Astrocyte (in vitro differentiated cells and primary cell): ENCODE measurements around the gene OR2T12.

Experiments used
- EZH2 ChIP-seq: IDR thresholded peaks from 2 replicates; pipeline ENCODE4 v1.6.1; 2012; ENCODE audit warnings: mild to moderate bottlenecking, low read length, inconsistent platforms; ENCODE audit not compliant: insufficient read depth
- TF ChIP-seq, protein P1 (sequence below): IDR thresholded peaks from 2 replicates; pipeline ENCODE4 v1.5.1; 2011; ENCODE audit warnings: low read depth, mild to moderate bottlenecking, inconsistent platforms, low read length, moderate library complexity; ENCODE audit not compliant: insufficient read depth

GRCh38 chr1:248268178-248268577 lies 35.0 kb downstream of the OR2T12 start:
- TF ChIP-seq, protein P1, sequence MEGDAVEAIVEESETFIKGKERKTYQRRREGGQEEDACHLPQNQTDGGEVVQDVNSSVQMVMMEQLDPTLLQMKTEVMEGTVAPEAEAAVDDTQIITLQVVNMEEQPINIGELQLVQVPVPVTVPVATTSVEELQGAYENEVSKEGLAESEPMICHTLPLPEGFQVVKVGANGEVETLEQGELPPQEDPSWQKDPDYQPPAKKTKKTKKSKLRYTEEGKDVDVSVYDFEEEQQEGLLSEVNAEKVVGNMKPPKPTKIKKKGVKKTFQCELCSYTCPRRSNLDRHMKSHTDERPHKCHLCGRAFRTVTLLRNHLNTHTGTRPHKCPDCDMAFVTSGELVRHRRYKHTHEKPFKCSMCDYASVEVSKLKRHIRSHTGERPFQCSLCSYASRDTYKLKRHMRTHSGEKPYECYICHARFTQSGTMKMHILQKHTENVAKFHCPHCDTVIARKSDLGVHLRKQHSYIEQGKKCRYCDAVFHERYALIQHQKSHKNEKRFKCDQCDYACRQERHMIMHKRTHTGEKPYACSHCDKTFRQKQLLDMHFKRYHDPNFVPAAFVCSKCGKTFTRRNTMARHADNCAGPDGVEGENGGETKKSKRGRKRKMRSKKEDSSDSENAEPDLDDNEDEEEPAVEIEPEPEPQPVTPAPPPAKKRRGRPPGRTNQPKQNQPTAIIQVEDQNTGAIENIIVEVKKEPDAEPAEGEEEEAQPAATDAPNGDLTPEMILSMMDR: no peak
- no peak for TF ChIP-seq EZH2
